Chondrocyte (in vitro differentiated cells): Measurements from ENCODE around the gene DOK1. TPM values are rescaled to one million over a fixed set of nuclear protein-coding genes. Genes with fewer than 3 reads are reported as not detected.

Experiments
- DNase-seq: peaks from one replicate; pipeline ENCODE4 v3.0.0; 2021; ENCODE audit warnings: mixed read lengths, low spot score
- H3K27ac Mint-ChIP-seq: one replicate; pipeline ENCODE4 v1.8.0; 2021; ENCODE audit warnings: mild to moderate bottlenecking, moderate library complexity, mixed read lengths; ENCODE audit not compliant: unreplicated experiment
- H3K27me3 Mint-ChIP-seq: 2 replicates; pipeline ENCODE4 v1.8.0; 2021; ENCODE audit warnings: low read depth, mixed read lengths
- H3K36me3 Mint-ChIP-seq: 2 replicates; pipeline ENCODE4 v1.8.0; 2021; ENCODE audit warnings: low read depth, mixed read lengths
- H3K4me1 Mint-ChIP-seq: 2 replicates; pipeline ENCODE4 v1.8.0; 2021; ENCODE audit warnings: low read depth, mild to moderate bottlenecking, mixed read lengths
- H3K4me3 Mint-ChIP-seq: one replicate; pipeline ENCODE4 v1.8.0; 2021; ENCODE audit warnings: mild to moderate bottlenecking, moderate library complexity, mixed read lengths; ENCODE audit not compliant: unreplicated experiment
- H3K9me3 Mint-ChIP-seq: 2 replicates; pipeline ENCODE4 v1.8.0; 2021; ENCODE audit warnings: low read depth, mixed read lengths
- total RNA-seq: library from RNA; stranded (reverse); gene quantifications from 3 replicates; pipeline ENCODE4 v1.2.1, GENCODE V29; 2021
- TF ChIP-seq, protein P1 (sequence below): fragments of 200-600 bp; sonication (generic); IDR thresholded peaks from 2 replicates; pipeline ENCODE4 v1.5.0; 2021; ENCODE audit warnings: antibody characterized with exemption, mild to moderate bottlenecking, moderate library complexity

Gene DOK1
- total RNA-seq, 1 donor from 2014 or later = 46.0 TPM

DNA sequence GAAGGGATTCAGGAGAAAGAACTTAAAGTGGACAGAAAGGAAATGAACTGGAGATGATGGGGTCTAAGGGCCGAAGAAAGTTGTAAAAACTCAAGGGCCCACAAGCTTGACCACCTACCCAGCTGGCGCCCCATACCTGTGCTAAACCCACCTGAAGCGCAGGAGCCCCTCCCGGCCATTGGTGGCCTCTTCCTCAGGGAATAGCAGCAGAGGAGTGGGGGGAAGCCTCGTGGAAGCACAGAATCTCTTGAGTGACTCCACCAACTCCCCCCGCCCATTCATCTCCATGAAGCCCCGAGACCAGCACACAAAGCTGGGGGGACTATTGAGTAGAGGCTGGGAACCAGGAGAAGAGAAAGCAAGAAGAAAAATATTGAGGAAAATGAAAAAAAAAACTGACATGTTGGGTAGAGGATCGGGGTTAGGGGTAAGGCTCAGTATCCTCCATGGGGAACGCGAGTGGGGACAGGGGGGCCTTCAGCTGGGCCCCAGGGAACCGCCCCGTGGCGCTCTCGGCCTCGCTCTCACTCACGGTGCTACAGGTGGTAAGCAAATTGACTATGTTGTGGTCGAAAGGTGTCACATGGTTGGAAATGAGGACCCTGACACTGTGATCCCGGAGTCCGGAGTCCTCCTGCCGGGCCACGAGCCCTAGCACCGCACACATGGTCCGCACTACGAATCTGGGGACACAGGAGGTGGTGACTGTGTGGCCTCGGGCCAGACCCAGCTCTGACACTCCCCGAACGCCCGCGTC lies 25.7 kb upstream of the DOK1 start:
- H3K4me1 Mint-ChIP-seq = peaks cover 40% of the 10 kb centered on the region
- no peaks in the 10 kb centered on the region for H3K27me3 Mint-ChIP-seq
- TF ChIP-seq, protein P1, sequence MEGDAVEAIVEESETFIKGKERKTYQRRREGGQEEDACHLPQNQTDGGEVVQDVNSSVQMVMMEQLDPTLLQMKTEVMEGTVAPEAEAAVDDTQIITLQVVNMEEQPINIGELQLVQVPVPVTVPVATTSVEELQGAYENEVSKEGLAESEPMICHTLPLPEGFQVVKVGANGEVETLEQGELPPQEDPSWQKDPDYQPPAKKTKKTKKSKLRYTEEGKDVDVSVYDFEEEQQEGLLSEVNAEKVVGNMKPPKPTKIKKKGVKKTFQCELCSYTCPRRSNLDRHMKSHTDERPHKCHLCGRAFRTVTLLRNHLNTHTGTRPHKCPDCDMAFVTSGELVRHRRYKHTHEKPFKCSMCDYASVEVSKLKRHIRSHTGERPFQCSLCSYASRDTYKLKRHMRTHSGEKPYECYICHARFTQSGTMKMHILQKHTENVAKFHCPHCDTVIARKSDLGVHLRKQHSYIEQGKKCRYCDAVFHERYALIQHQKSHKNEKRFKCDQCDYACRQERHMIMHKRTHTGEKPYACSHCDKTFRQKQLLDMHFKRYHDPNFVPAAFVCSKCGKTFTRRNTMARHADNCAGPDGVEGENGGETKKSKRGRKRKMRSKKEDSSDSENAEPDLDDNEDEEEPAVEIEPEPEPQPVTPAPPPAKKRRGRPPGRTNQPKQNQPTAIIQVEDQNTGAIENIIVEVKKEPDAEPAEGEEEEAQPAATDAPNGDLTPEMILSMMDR = no peak
- DNase-seq = peak; percentile 72
- peak overlapping the region; percentile 95 for H3K27ac Mint-ChIP-seq
- H3K4me3 Mint-ChIP-seq = peak overlapping the region; percentile 98
- no peaks in the 10 kb centered on the region for H3K9me3 Mint-ChIP-seq
- H3K36me3 Mint-ChIP-seq = peaks cover 23% of the 10 kb centered on the region

DNA sequence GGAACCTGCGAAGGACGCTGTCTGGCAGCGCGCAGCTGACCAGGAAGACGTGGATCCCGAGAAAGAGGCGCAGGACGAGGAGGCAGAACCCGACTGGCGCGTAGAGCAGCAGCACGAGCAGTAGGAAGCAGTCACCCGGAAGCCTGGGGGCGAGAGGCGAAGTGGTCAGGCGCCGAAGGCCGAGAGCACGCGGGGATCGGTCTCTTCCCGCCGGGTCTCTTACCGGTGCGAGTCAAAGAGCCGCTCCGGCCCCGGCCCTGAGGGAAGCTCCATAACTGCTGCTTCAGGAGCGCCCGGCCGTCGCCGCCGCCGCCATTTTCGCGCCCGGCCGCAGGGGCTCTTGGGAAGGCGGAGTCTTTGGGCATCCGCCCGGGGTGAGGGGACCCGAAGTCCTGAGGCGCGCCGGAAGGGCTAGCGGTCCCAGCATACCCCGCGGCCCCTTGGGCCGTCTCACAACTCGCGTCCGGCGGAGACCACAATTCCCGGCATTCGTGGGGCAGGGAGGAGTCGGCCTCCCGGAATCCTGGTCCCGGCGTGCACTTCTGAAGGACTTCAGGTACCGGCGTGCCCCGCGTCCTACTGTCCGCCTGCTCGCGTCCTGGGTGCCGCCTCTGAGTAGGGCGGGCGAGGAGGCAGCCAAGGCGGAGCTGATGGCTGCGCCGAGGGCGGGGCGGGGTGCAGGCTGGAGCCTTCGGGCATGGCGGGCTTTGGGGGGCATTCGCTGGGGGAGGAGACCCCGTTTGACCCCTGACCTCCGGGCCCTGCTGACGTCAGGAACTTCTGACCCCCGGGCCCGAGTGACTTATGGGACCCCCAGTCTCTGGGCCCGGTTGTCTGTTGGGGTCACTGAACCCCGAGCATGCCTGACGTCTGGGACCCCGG lies 24.9 kb upstream of the DOK1 start, which contains the start of the genes AUP1 and HTRA2:
AUP1 (minus strand) TSS at position 350 of the 882 bp plus-strand sequence; CDS start at position 273, 77 bp downstream.
HTRA2 (plus strand) TSS at position 577 of the 882 bp plus-strand sequence; CDS start at position 651, 74 bp downstream.
- H3K4me3 Mint-ChIP-seq = peak within 1 kb of the TSS; percentile 98
- peaks cover 27% of the 10 kb centered on the region for H3K36me3 Mint-ChIP-seq
- H3K9me3 Mint-ChIP-seq = no peaks in the 10 kb centered on the region

DNA sequence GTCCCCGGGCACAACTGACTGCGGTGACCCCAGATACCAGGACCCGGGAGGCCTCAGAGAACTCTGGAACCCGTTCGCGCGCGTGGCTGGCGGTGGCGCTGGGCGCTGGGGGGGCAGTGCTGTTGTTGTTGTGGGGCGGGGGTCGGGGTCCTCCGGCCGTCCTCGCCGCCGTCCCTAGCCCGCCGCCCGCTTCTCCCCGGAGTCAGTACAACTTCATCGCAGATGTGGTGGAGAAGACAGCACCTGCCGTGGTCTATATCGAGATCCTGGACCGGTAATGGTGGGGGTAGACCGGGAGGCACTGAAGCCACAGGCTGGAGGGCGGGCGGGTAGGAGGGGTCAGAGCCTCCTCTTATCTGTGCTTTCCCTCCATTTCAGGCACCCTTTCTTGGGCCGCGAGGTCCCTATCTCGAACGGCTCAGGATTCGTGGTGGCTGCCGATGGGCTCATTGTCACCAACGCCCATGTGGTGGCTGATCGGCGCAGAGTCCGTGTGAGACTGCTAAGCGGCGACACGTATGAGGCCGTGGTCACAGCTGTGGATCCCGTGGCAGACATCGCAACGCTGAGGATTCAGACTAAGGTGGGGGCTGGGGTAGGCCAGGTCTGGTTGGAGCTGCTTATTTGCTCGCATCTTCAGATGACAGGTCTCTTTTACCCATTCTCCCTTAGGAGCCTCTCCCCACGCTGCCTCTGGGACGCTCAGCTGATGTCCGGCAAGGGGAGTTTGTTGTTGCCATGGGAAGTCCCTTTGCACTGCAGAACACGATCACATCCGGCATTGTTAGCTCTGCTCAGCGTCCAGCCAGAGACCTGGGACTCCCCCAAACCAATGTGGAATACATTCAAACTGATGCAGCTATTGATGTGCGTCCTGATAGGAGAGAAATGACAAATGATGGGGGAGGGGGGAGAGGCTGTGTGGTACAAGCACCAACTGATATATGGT lies 24.0 kb upstream of the DOK1 start:
- TF ChIP-seq, protein P1 = peak; percentile 11
- H3K9me3 Mint-ChIP-seq = no peaks in the 10 kb centered on the region
- peak overlapping the region; percentile 89 for H3K27ac Mint-ChIP-seq
- peaks cover 27% of the 10 kb centered on the region for H3K36me3 Mint-ChIP-seq
- peak overlapping the region; percentile 98 for H3K4me3 Mint-ChIP-seq
- no peaks in the 10 kb centered on the region for H3K27me3 Mint-ChIP-seq
- H3K4me1 Mint-ChIP-seq = peaks cover 40% of the 10 kb centered on the region
- peak; percentile 92 for DNase-seq

More for the DNA sequence above, 24.9 kb upstream of the DOK1 start, which contains the start of the genes AUP1 and HTRA2:
- TF ChIP-seq, protein P1 = no peak
- H3K27me3 Mint-ChIP-seq = no peaks in the 10 kb centered on the region
- peak within 1 kb of the TSS; percentile 95 for H3K27ac Mint-ChIP-seq
- H3K4me1 Mint-ChIP-seq = peaks cover 40% of the 10 kb centered on the region
- peak; percentile 100 for DNase-seq

DNA sequence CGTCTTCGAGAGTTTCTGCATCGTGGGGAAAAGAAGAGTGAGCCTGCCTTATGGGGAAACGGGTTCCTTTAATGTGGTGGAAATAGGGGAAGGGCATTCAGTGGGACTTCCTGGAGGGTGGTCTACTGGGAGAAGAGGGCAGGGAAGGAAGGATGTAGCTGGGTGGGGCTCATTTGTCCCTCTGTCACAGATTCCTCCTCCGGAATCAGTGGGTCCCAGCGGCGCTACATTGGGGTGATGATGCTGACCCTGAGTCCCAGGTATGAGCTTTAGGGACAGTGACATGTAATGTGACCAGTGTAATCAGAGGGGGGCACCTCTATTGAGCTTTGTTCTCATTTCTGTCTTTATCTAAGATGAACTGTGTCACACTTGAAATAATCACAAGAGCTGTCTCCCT lies 22.9 kb upstream of the DOK1 start:
- H3K4me1 Mint-ChIP-seq = peaks cover 40% of the 10 kb centered on the region
- H3K9me3 Mint-ChIP-seq = no peaks in the 10 kb centered on the region
- TF ChIP-seq, protein P1 = no peak
- peak overlapping the region; percentile 76 for H3K27ac Mint-ChIP-seq
- H3K27me3 Mint-ChIP-seq = no peaks in the 10 kb centered on the region
- H3K4me3 Mint-ChIP-seq = no peak overlapping the region
- peaks cover 20% of the 10 kb centered on the region for H3K36me3 Mint-ChIP-seq
- no peak for DNase-seq
